GM19328 (cell line): Measurements from ENCODE around the gene PIERCE2.
"Not testable (repeated sequence)": the region's sequence is repeated elsewhere in the genome, so short reads cannot be mapped to it uniquely, and the experiment has no call there.

ENCODE experiments used
- ATAC-seq: cut with Tn5 transposase; IDR thresholded peaks from one replicate; pipeline ENCODE4 v1.9.1; 2021; ENCODE audit warnings: mild to moderate bottlenecking, moderate library complexity; ENCODE audit not compliant: unreplicated experiment

PIERCE2 gene, protein sequence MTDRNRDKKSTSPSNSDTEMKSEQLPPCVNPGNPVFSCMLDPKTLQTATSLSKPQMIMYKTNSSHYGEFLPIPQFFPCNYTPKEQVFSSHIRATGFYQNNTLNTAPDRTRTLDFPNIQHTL

GRCh38 chr15:55408012-55408928 lies at the start of gene PIERCE2, which contains the start of gene CCPG1:
Gene PIERCE2 (plus strand): TSS chr15:55408495. CDS start chr15:55408769, 274 bp downstream.
Gene CCPG1 (minus strand): TSS chr15:55408359. CDS start chr15:55389424, 18,935 bp downstream.
- ATAC-seq: peak; percentile 94

DNA sequence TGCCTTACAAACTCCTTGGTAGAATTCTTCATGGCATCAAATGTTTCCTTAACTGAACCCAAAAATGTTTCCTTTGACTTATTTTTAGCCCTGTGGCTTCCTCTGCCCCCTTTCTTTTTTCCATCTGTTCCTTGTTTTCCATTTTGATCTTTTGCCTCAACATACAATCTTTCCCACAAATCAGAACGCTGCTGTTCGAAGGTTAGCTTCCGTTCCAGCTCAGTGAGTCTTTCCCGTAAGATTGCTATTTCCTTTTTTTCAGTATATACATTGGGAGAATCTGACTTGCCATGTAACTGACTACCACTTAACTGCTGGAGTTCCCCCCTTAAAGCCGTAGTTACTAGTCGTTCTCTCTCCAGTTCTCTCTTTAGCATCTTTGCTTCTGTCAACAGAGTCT lies 48.0 kb upstream of the PIERCE2 start:
- ATAC-seq: no peak

DNA sequence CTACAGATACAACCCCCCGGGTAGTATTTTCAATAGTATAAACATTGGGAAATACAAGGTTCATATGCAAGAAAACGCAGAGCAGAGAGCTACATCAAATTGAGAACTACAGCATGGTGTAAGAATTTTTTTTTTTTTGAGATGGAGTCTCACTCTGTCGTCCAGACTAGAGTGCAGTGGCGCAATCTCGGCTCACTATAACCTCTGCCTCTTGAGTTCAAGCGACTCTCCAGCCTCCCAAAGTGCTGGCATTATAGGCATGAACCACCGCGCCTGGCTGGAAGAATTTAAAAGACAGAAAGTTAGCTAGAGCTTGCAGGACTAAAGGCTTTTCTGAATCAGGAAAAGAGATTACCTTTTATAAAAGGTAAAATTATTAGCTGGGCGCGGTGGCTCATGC lies 47.2 kb upstream of the PIERCE2 start:
- ATAC-seq: no peak

- ATAC-seq: no peak
Measured at GRCh38 chr15:55362641-55363040, 45.7 kb upstream of the PIERCE2 start.

- ATAC-seq: no peak
Measured at GRCh38 chr15:55366981-55367380, 41.3 kb upstream of the PIERCE2 start.

GRCh38 chr15:55372701-55373440 lies 35.4 kb upstream of the PIERCE2 start:
- ATAC-seq: peak; percentile 65

GRCh38 chr15:55379095-55379494 lies 29.2 kb upstream of the PIERCE2 start:
- no peak for ATAC-seq

DNA sequence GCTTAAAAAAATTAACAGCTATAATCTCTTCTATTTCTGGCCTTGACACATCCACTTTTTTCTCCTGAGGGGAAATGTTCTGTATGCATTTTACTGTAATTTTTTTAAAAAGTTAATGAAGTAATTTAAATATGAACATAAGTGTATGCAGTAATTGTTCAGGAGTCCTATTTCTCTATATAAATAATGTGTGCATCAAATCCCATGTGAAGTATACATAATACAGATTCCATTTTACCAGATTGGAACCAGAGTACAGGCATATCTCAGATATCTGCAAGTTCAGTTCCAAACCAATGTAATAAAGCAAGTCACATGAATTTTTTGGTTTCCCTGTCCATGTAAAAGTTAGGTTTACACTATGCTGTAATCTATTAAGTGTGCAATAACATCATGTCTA lies 26.7 kb upstream of the PIERCE2 start:
- no peak for ATAC-seq

DNA sequence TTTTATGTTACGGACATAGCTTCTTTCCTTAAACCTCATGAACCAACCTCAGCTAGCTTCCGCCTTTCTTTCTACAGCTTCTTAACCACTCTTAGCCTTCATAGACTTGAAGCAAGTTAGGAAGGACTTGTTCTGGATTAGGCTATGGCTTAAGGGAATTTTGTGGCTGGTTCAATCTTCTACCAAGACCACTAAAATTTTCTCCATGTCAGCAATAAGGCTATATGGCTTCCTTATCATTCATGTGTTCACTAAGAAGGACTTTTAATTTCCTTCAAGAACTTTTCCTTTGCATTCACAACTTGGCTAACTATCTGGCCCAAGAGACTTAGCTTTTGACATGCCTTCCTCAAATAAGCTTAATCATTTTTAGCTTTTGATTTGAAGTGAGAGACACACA lies 24.6 kb upstream of the PIERCE2 start:
- no peak for ATAC-seq

DNA sequence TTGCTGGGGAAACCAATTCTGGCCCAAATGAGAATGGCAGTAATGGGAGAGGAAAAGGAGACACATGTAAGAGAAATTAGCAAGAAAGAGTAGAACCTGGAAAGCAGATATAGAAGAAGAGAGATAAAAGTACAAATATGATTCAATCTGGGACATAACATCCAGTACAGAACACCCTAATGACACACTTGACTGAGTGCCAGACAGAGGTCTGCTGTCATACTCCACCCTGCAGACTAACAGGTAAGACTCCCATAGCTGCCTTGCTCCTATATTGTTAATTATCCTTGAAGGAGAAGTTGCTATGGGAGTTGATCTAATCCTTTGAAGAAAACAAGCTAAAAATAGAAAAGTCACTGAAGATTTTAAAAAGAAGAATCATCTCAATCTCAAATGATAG lies 21.3 kb upstream of the PIERCE2 start:
- ATAC-seq: no peak

GRCh38 chr15:55389264-55389607 lies 19.1 kb upstream of the PIERCE2 start:
- no peak for ATAC-seq

DNA sequence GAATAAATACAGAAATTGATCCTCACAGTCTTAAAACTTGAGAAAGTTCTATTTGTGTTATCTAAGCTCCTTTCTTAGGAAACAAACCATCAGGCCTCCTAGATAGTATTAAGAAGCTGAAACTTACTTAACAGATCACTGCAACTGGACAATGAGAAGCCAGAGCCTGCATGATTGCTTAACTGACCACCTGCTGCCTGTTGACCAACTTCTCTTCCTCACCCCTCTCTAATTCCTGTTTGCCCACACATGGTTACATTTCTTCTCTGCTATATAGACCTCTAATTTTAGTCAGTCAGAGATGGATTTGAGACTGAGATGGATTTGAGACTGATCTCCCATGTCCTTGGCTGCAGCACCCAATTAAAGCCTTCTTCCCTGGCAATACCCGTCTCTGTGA lies 13.6 kb upstream of the PIERCE2 start:
- ATAC-seq: no peak

DNA sequence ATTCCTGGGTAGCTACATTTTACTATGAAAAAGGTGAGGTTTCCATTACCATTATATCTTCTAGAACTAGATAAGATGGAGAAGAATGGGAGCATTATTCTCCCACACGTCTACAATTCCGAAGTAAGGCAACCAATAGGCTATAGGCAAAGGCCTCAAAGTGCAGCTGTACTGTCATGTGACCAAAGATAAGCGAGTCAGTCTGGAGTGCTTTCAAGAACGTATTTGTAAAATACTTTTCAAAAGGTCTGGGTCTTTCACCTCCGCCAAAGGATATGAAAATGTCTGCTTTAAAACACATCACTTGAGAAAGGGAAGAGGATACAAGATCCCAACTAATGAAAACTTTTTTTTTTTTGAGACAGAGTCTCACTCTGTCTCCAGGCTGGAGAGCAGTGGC lies 10.1 kb upstream of the PIERCE2 start:
- no peak for ATAC-seq

- not testable (repeated sequence) for ATAC-seq
Measured at GRCh38 chr15:55400050-55400449, 8.2 kb upstream of the PIERCE2 start.

GRCh38 chr15:55401786-55402246 lies 6.5 kb upstream of the PIERCE2 start:
- no peak for ATAC-seq

DNA sequence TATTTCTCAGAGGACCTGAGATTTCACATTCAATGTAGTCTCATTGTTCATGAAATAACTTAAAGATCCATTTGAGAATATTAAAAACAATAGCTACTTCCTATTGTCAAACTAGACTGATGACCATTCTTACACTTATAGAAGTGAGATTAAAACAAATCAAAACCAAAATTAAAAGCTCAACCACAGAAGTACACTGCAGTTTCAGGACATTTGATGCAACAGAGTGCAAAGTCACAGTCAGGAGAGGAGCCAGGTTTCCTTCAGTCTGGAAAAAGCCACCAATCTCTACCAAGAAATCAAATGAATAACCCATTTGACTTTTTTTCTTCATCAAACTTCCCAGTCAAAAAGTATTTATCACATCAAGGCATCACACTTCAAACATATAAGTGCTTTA lies 5.6 kb upstream of the PIERCE2 start:
- ATAC-seq: no peak

- no peak for ATAC-seq
Measured at GRCh38 chr15:55403531-55403930, 4.8 kb upstream of the PIERCE2 start.

- no peak for ATAC-seq
Measured at GRCh38 chr15:55407498-55408011, 740 bp upstream of the PIERCE2 start.

- not testable (repeated sequence) for ATAC-seq
Measured at GRCh38 chr15:55408976-55409375, 681 bp downstream of the PIERCE2 start.

- ATAC-seq: not testable (repeated sequence)
Measured at GRCh38 chr15:55417678-55418077, 9.4 kb downstream of the PIERCE2 start.

DNA sequence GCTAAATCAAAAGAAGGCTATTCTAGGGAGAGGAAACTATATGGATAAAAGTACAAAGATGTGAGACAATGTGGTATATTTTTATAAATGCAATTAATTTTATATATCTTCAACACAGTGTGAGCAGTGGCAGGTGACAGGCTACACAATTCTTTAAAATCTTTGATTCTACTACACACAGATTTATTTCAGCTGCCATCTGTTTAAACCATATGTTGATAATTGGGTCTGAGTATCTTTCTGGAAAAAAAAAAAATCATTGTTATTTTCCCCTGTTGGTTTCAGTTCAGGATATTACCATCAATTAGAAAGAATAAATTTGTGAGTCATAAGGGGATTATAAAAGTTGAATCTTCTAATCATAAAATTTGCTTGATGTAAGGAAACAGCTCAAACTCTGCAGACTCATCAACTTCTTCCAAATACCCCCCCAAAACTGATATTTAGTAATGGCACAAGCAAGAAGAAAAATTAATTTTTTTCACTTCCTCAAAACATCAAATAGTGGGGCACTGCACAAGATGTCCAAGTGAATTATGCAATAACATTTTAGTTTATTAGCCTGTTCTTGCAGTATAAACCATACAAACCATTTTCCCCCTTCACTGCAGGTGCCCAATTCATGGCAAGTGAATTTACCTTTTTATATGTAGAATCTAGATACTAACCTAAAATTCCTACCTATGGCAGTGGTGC lies 12.0 kb downstream of the PIERCE2 start:
- ATAC-seq: no peak
